Activated CD8-positive, alpha-beta T cell treated with anti-CD3 and anti-CD28 coated beads for 36 hours (primary cell): Measurements from ENCODE around the gene FAM131C. TPM values are rescaled to one million over a fixed set of nuclear protein-coding genes. Genes with fewer than 3 reads are reported as not detected.
"Not testable (repeated sequence)": the region's sequence is repeated elsewhere in the genome, so short reads cannot be mapped to it uniquely, and the experiment has no call there.

ENCODE experiments used
- ATAC-seq: fragments of 200-7000 bp; cut with Tn5 transposase; one replicate; pipeline ENCODE4 v1.10.0; 2021; ENCODE audit warnings: mild to moderate bottlenecking, moderate library complexity
- CTCF ChIA-PET: fragments of 350-600 bp; sonication (Branson Sonifier 250); formaldehyde crosslinking; loops from one replicate; lab custom pipeline; 2021; ENCODE audit warnings: antibody characterized with exemption; lab: Charles Lee
- POLR2A ChIA-PET: fragments of 350-600 bp; sonication (Branson Sonifier 250); formaldehyde crosslinking; loops from one replicate; lab custom pipeline; 2021; ENCODE audit warnings: antibody characterized with exemption; lab: Charles Lee
- DNase-seq: peaks from one replicate; pipeline ENCODE4 v3.0.0-alpha.2; 2020
- H3K27ac Mint-ChIP-seq: one replicate; pipeline ENCODE4 v1.8.0; 2021; ENCODE audit warnings: mild to moderate bottlenecking, mixed read lengths
- H3K27me3 Mint-ChIP-seq: one replicate; pipeline ENCODE4 v1.8.0; 2021; ENCODE audit warnings: mixed read lengths
- H3K36me3 Mint-ChIP-seq: one replicate; pipeline ENCODE4 v1.8.0; 2021; ENCODE audit warnings: low read depth, mixed read lengths
- H3K4me1 Mint-ChIP-seq: one replicate; pipeline ENCODE4 v1.8.0; 2021; ENCODE audit warnings: low read depth, mixed read lengths
- H3K4me3 Mint-ChIP-seq: one replicate; pipeline ENCODE4 v1.8.0; 2021; ENCODE audit warnings: mild to moderate bottlenecking, moderate library complexity, mixed read lengths
- H3K9me3 Mint-ChIP-seq: one replicate; pipeline ENCODE4 v1.8.0; 2021; ENCODE audit warnings: mixed read lengths
- CTCF ChIP-seq: fragments of 200-600 bp; IDR thresholded peaks from one replicate; pipeline ENCODE4 v1.8.0; 2022; ENCODE audit warnings: antibody characterized with exemption, mild to moderate bottlenecking
- intact Hi-C: fragments of 100-400 bp; cut with micrococcal nuclease; formaldehyde crosslinking; loops from one replicate; pipeline ENCODE4 v1.10.0; 2022
- total RNA-seq, 2 experiments: library from RNA; stranded (reverse); gene quantifications; one replicate each; pipeline ENCODE4 v1.2.3, GENCODE V29; 2021

FAM131C gene
- total RNA-seq, 2 experiments from 2014 or later: 0.70 to 0.87 TPM

- peaks cover 4% of the 10 kb centered on the region for H3K27me3 Mint-ChIP-seq
- no peak for ATAC-seq
- no peak for TF ChIP-seq CTCF
- intact Hi-C loops: loop anchor here (5.0 to 10.0 kb wide), 2 partner anchors 48 to 250 kb away; partner anchors contain the start of gene UQCRHL
- no peak overlapping the region for H3K27ac Mint-ChIP-seq
- POLR2A ChIA-PET: no interaction called here
- no peaks in the 10 kb centered on the region for H3K9me3 Mint-ChIP-seq
- CTCF ChIA-PET: interaction anchor here (0.5 to 4.5 kb wide), 13 partner anchors 8 to 266 kb away, joined by 3 to 29 read pairs (median 4); partner anchors contain the start of gene FAM131C
- peaks cover 2% of the 10 kb centered on the region for H3K4me1 Mint-ChIP-seq
- H3K36me3 Mint-ChIP-seq: no peaks in the 10 kb centered on the region
- no peak for DNase-seq
- H3K4me3 Mint-ChIP-seq: no peak overlapping the region
These were observed 18.6 kb downstream of the FAM131C start for GRCh38 chr1:16054598-16055540.

- no peak overlapping the region for H3K27ac Mint-ChIP-seq
- no peak overlapping the region for H3K4me3 Mint-ChIP-seq
- DNase-seq: no peak
- peaks cover 2% of the 10 kb centered on the region for H3K4me1 Mint-ChIP-seq
- ATAC-seq: no peak
- CTCF ChIA-PET: interaction anchor here (1.3 to 4.5 kb wide), 4 partner anchors 44 to 262 kb away, joined by 3 to 29 read pairs (median 9); no protein-coding TSS in a partner anchor
- H3K27me3 Mint-ChIP-seq: peaks cover 9% of the 10 kb centered on the region
- H3K9me3 Mint-ChIP-seq: no peaks in the 10 kb centered on the region
- intact Hi-C loops: loop anchor here (10.0 kb wide), 1 partner anchor 249 kb away; the partner anchor contains the start of gene UQCRHL
- no peak for TF ChIP-seq CTCF
- POLR2A ChIA-PET: no interaction called here
- H3K36me3 Mint-ChIP-seq: no peaks in the 10 kb centered on the region
These were observed 19.5 kb downstream of the FAM131C start for GRCh38 chr1:16053781-16054502.

- POLR2A ChIA-PET, H3K36me3 Mint-ChIP-seq, ATAC-seq, H3K4me3 Mint-ChIP-seq, H3K27ac Mint-ChIP-seq, H3K9me3 Mint-ChIP-seq, H3K4me1 Mint-ChIP-seq, DNase-seq: not testable (repeated sequence)
- CTCF ChIA-PET: interaction anchor here (1.0 to 2.0 kb wide), 2 partner anchors 20 to 260 kb away, joined by 3 to 5 read pairs; no protein-coding TSS in a partner anchor
- intact Hi-C loops: loop anchor here (10.0 kb wide), 1 partner anchor 247 kb away; the partner anchor contains the start of gene UQCRHL
- H3K27me3 Mint-ChIP-seq: peaks cover 14% of the 10 kb centered on the region
These were observed 21.5 kb downstream of the FAM131C start for GRCh38 chr1:16051949-16052348.

- no peak overlapping the region for H3K27ac Mint-ChIP-seq
- no peak for TF ChIP-seq CTCF
- H3K9me3 Mint-ChIP-seq: no peaks in the 10 kb centered on the region
- H3K4me3 Mint-ChIP-seq: no peak overlapping the region
- ChIA-PET CTCF (no interaction called here), POLR2A (interaction anchor here (0.6 kb wide), 1 partner anchor 218 kb away, joined by 3 read pairs; no protein-coding TSS in a partner anchor)
- peaks cover 14% of the 10 kb centered on the region for H3K27me3 Mint-ChIP-seq
- no peaks in the 10 kb centered on the region for H3K36me3 Mint-ChIP-seq
- DNase-seq: no peak
- no peak for ATAC-seq
- peaks cover 2% of the 10 kb centered on the region for H3K4me1 Mint-ChIP-seq
- intact Hi-C loops: loop anchor here (10.0 kb wide), 1 partner anchor 246 kb away; the partner anchor contains the start of gene UQCRHL
These were observed 22.4 kb downstream of the FAM131C start for GRCh38 chr1:16051039-16051438.

- Mint-ChIP-seq H3K36me3 (no peaks in the 10 kb centered on the region), H3K27me3 (peaks cover 14% of the 10 kb centered on the region), H3K27ac (no peak overlapping the region), H3K4me3 (no peak overlapping the region), H3K9me3 (no peaks in the 10 kb centered on the region), H3K4me1 (no peaks in the 10 kb centered on the region)
- ATAC-seq: no peak
- no peak for TF ChIP-seq CTCF
- no peak for DNase-seq
- intact Hi-C loops: loop anchor here (10.0 kb wide), 1 partner anchor 246 kb away; the partner anchor contains the start of gene UQCRHL
- ChIA-PET CTCF (no interaction called here), POLR2A (interaction anchor here (0.6 kb wide), 1 partner anchor 217 kb away, joined by 3 read pairs; no protein-coding TSS in a partner anchor)
These were observed 23.1 kb downstream of the FAM131C start for GRCh38 chr1:16050328-16050727.
